IMR-90 (cell line): ENCODE results near the gene VPS11. TPM values are rescaled to one million over a fixed set of nuclear protein-coding genes. Genes with fewer than 3 reads are reported as not detected.

Experiments used
- ATAC-seq: fragments of 200-7000 bp; cut with Tn5 transposase; 2 replicates; pipeline ENCODE4 v1.9.1; 2020; ENCODE audit warnings: low read depth, mild to moderate bottlenecking, moderate library complexity
- BruUV-seq: library from RNA; stranded (reverse); fragments of 400-500 nt; replicated peaks from 2 replicates; lab custom pipeline; 2021; lab: Mats Ljungman, UMichigan
- CTCF ChIA-PET: fragments of 300-600 bp; formaldehyde crosslinking; extraction: SDS; loops from one replicate; lab custom pipeline; 2021; ENCODE audit warnings: antibody characterized with exemption; lab: Yijun Ruan, JAX
- POLR2A ChIA-PET: fragments of 300-600 bp; sonication (Branson Sonifier 250); formaldehyde crosslinking; loops from one replicate; lab custom pipeline; 2022; ENCODE audit warnings: antibody characterized with exemption; ENCODE audit not compliant: unreplicated experiment; lab: Charles Lee
- DNase-seq: peaks from one replicate; pipeline ENCODE4 v3.0.0; 2013
- H2AFZ ChIP-seq: replicated peaks from 2 replicates; pipeline ENCODE3; 2013; ENCODE audit warnings: low read length, mild to moderate bottlenecking; ENCODE audit not compliant: poor library complexity
- H2AK5ac ChIP-seq: 2 replicates; pipeline ENCODE4 v1.6.1; 2013; ENCODE audit warnings: low read depth, low read length, inconsistent platforms
- H2AK9ac ChIP-seq: replicated peaks from 2 replicates; pipeline ENCODE3; 2013; ENCODE audit warnings: mild to moderate bottlenecking, low read depth, low read length, moderate library complexity; ENCODE audit not compliant: poor library complexity
- H2BK120ac ChIP-seq: 2 replicates; pipeline ENCODE4 v1.6.1; 2013; ENCODE audit warnings: low read depth, low read length, inconsistent platforms
- H2BK15ac ChIP-seq: 3 replicates; pipeline ENCODE4 v1.6.1; 2013; ENCODE audit warnings: low read depth, low read length, inconsistent platforms
- H2BK20ac ChIP-seq: 2 replicates; pipeline ENCODE4 v1.6.1; 2013; ENCODE audit warnings: low read depth, mild to moderate bottlenecking, inconsistent platforms, low read length, moderate library complexity
- H2BK5ac ChIP-seq: 2 replicates; pipeline ENCODE4 v1.6.1; 2013; ENCODE audit warnings: mild to moderate bottlenecking, low read depth, low read length, inconsistent platforms; ENCODE audit not compliant: poor library complexity, severe bottlenecking
- H3K14ac ChIP-seq: replicated peaks from 2 replicates; pipeline ENCODE4 v1.6.1; 2013; ENCODE audit warnings: low read depth, low read length, inconsistent platforms
- H3K18ac ChIP-seq: 2 replicates; pipeline ENCODE4 v1.6.1; 2013; ENCODE audit warnings: low read depth, low read length, control low read depth
- H3K23ac ChIP-seq: 2 replicates; pipeline ENCODE4 v1.6.1; 2013; ENCODE audit warnings: low read depth, low read length, inconsistent platforms
- H3K27ac ChIP-seq: 2 replicates; pipeline ENCODE4 v1.5.1; 2013; ENCODE audit warnings: mild to moderate bottlenecking, control low read depth, low read length; ENCODE audit not compliant: insufficient read depth
- H3K27me3 ChIP-seq: 2 replicates; pipeline ENCODE4 v1.6.1; 2013; ENCODE audit warnings: low read length; ENCODE audit not compliant: control insufficient read depth, insufficient read depth
- H3K36me3 ChIP-seq: 2 replicates; pipeline ENCODE4 v1.6.1; 2013; ENCODE audit warnings: low read length, mixed read lengths; ENCODE audit not compliant: control insufficient read depth, insufficient read depth
- H3K4ac ChIP-seq: 2 replicates; pipeline ENCODE4 v1.6.1; 2013; ENCODE audit warnings: low read depth, low read length, inconsistent platforms
- H3K4me1 ChIP-seq: 2 replicates; pipeline ENCODE4 v1.6.1; 2013; ENCODE audit warnings: low read length, mixed read lengths; ENCODE audit not compliant: control insufficient read depth, insufficient read depth
- H3K4me2 ChIP-seq: 2 replicates; pipeline ENCODE4 v1.6.1; 2013; ENCODE audit warnings: low read depth, mild to moderate bottlenecking, control low read depth, low read length, moderate library complexity
- H3K4me3 ChIP-seq: 2 replicates; pipeline ENCODE4 v1.5.1; 2013; ENCODE audit warnings: low read depth, mild to moderate bottlenecking, control low read depth, low read length, moderate library complexity; ENCODE audit not compliant: insufficient read depth
- H3K56ac ChIP-seq: 2 replicates; pipeline ENCODE4 v1.6.1; 2013; ENCODE audit warnings: low read length, inconsistent platforms; ENCODE audit not compliant: insufficient read depth; ENCODE audit errors: extremely low read depth
- H3K79me1 ChIP-seq, 2 experiments: 2 replicates each; pipeline ENCODE4 v1.6.1; 2013; ENCODE audit warnings: low read length in 2 of 2, inconsistent platforms in 1 of 2, low read depth in 1 of 2
- H3K9ac ChIP-seq: 2 replicates; pipeline ENCODE4 v1.6.1; 2013; ENCODE audit warnings: low read depth, low read length, control low read depth
- H3K9me1 ChIP-seq: 2 replicates; pipeline ENCODE4 v1.6.1; 2013; ENCODE audit warnings: low read length, inconsistent platforms; ENCODE audit not compliant: insufficient read depth
- H3K9me3 ChIP-seq: 2 replicates; pipeline ENCODE4 v1.6.1; 2013; ENCODE audit warnings: low read length; ENCODE audit not compliant: control insufficient read depth, insufficient read depth
- H4K20me1 ChIP-seq: 2 replicates; pipeline ENCODE4 v1.6.1; 2013; ENCODE audit warnings: low read length, inconsistent platforms; ENCODE audit not compliant: insufficient read depth
- H4K5ac ChIP-seq: 2 replicates; pipeline ENCODE4 v1.6.1; 2013; ENCODE audit warnings: mild to moderate bottlenecking, low read depth, low read length, control low read depth
- H4K8ac ChIP-seq, 2 experiments: 2 replicates each; pipeline ENCODE4 v1.6.1; 2013; ENCODE audit warnings: low read depth in 2 of 2, low read length in 2 of 2, control low read depth in 1 of 2, inconsistent platforms in 1 of 2
- H4K91ac ChIP-seq: 2 replicates; pipeline ENCODE4 v1.6.1; 2013; ENCODE audit warnings: low read depth, low read length, inconsistent platforms; ENCODE audit not compliant: insufficient read depth
- BHLHE40 ChIP-seq: fragments of 150-350 bp; IDR thresholded peaks from 2 replicates; pipeline ENCODE4 v1.6.1; 2016; ENCODE audit warnings: mild to moderate bottlenecking, low read depth, low read length
- CEBPB ChIP-seq: IDR thresholded peaks from 2 replicates; pipeline ENCODE4 v1.6.1; 2012; ENCODE audit warnings: low read depth, low read length, improper control_type of control experiment
- CHD1 ChIP-seq: IDR thresholded peaks from 2 replicates; pipeline ENCODE4 v1.6.1; 2012; ENCODE audit warnings: low read depth, low read length, improper control_type of control experiment
- MAFK ChIP-seq: IDR thresholded peaks from 2 replicates; pipeline ENCODE4 v1.6.1; 2012; ENCODE audit warnings: low read depth, low read length, improper control_type of control experiment
- NFE2L2 ChIP-seq: fragments of 150-350 bp; IDR thresholded peaks from 2 replicates; pipeline ENCODE4 v1.6.1; 2016; ENCODE audit warnings: low read depth, mild to moderate bottlenecking, low read length
- POLR2A ChIP-seq: IDR thresholded peaks from 2 replicates; pipeline ENCODE4 v1.6.1; 2012; ENCODE audit warnings: mild to moderate bottlenecking, low read depth, low read length
- RAD21 ChIP-seq: IDR thresholded peaks from 2 replicates; pipeline ENCODE4 v1.6.1; 2012; ENCODE audit warnings: low read length, improper control_type of control experiment
- SMC3 ChIP-seq: fragments of 150-350 bp; IDR thresholded peaks from 2 replicates; pipeline ENCODE4 v1.6.1; 2016; ENCODE audit warnings: low read depth, mild to moderate bottlenecking, antibody characterized with exemption, low read length, moderate library complexity
- WGBS, 2 experiments: methylation state at CpG; one replicate each; pipeline versions ENCODE4 v1.1.5 to v1.1.7; 2013; ENCODE audit warnings: missing lambda C conversion rate in 2 of 2; ENCODE audit not compliant: insufficient read length in 1 of 2; ENCODE audit errors: extremely low coverage in 2 of 2; 5-methylcytosine and 5-hydroxymethylcytosine counted together
- dilution Hi-C: fragments of 300-500 bp; cut with HindIII; formaldehyde crosslinking; loops from one replicate; pipeline ENCODE4 v1.14.3; 2018; ENCODE audit warnings: low sequenced_read_pairs; ENCODE audit not compliant: unreplicated experiment
- in situ Hi-C: fragments of 300-500 bp; cut with MboI; formaldehyde crosslinking; loops from 3 replicates; pipeline ENCODE4 v1.14.3; 2019; ENCODE audit warnings: low sequenced_read_pairs, inconsistent platforms, mixed read lengths
- intact Hi-C: fragments of 100-400 bp; cut with micrococcal nuclease; formaldehyde crosslinking; loops from 2 replicates; pipeline ENCODE4 v1.10.0; 2022
- polyA plus RNA-seq, 3 experiments: library from polyadenylated mRNA; depleted of rRNA; stranded (reverse); fragments of >200 nt; gene quantifications; 2 replicates each; pipeline ENCODE4 v1.2.3, GENCODE V29; 2012; ENCODE audit warnings: low replicate concordance in 1 of 3
- total RNA-seq: library from RNA; depleted of rRNA; stranded (reverse); fragments of >200 nt; gene quantifications from 2 replicates; pipeline ENCODE4 v1.2.3, GENCODE V29; 2012
- TF ChIP-seq, protein P1 (sequence below): fragments of 150-350 bp; IDR thresholded peaks from 2 replicates; pipeline ENCODE4 v1.6.1; 2016; ENCODE audit warnings: low read depth, mild to moderate bottlenecking, low read length, moderate library complexity, borderline replicate concordance
- TF ChIP-seq, protein P2 (sequence below): conservative IDR thresholded peaks from 2 replicates; pipeline ENCODE4 v1.5.1; 2012; ENCODE audit warnings: mild to moderate bottlenecking, low read depth, low read length, improper control_type of control experiment

VPS11 gene
- total and polyA plus RNA-seq, 2 of the 4 experiments (the other 2 are of a cell fraction) = 19.7 to 30.5 TPM

DNA sequence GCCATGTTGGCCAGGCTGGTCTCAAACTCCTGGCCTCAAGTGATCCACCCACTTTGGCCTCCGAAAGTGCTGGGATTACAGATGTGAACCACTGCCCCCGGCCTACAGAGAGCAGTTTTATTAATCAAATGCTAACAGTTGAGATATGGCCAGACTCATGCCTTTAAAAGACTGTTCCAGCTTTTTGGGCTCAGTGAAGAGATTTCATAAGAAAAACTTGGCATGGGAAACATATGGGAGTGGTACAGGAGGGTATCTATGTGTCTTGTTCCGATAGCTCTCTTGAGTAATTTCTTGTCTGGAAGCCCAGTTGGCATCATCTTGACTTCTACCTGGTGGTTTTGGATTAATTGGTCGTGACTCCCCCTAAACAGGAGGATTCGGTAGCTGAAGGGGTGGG is 28.7 kb upstream of the VPS11 start:
- Histone ChIP-seq H2BK120ac (no peak overlapping the region), H3K23ac (no peak overlapping the region), H2BK20ac (no peak overlapping the region), H2BK15ac (no peak overlapping the region), H3K18ac (no peak overlapping the region), H3K79me1 (no peaks in the 10 kb centered on the region), H3K4ac (no peak overlapping the region), H4K91ac (no peak overlapping the region), H3K4me3 (no peak overlapping the region), H4K5ac (no peak overlapping the region), H3K14ac (no peak overlapping the region), H3K27ac (no peak overlapping the region), H3K56ac (no peak overlapping the region), H2AFZ (no peak overlapping the region), H2AK5ac (no peak overlapping the region), H3K4me2 (no peak overlapping the region), H3K9me3 (no peaks in the 10 kb centered on the region), H4K8ac (no peak overlapping the region), H3K9ac (no peak overlapping the region), H3K27me3 (no peaks in the 10 kb centered on the region), H2BK5ac (no peak overlapping the region), H3K36me3 (no peaks in the 10 kb centered on the region; the same call in 1 of the 2 replicates), H4K20me1 (no peaks in the 10 kb centered on the region), H2AK9ac (no peak overlapping the region), H3K9me1 (no peaks in the 10 kb centered on the region), H3K4me1 (no peaks in the 10 kb centered on the region)
- intact Hi-C loops (no loop called here), in situ Hi-C loops (no loop called here), dilution Hi-C loops (no loop called here)
- no TSS peak for BruUV-seq
- ATAC-seq (no peak), DNase-seq (no peak)
- POLR2A ChIA-PET = no interaction called here
- WGBS, 2 experiments = 83% methylated on average over 3 of the region's 5 CpGs; no CpG with 5 or more reads in 1 of the 2 experiments
- CTCF ChIA-PET = no interaction called here
- TF ChIP-seq POLR2A (no peak), RAD21 (no peak), CEBPB (no peak), BHLHE40 (no peak), MAFK (no peak), CHD1 (no peak), NFE2L2 (no peak), SMC3 (no peak)
- TF ChIP-seq, protein P1, sequence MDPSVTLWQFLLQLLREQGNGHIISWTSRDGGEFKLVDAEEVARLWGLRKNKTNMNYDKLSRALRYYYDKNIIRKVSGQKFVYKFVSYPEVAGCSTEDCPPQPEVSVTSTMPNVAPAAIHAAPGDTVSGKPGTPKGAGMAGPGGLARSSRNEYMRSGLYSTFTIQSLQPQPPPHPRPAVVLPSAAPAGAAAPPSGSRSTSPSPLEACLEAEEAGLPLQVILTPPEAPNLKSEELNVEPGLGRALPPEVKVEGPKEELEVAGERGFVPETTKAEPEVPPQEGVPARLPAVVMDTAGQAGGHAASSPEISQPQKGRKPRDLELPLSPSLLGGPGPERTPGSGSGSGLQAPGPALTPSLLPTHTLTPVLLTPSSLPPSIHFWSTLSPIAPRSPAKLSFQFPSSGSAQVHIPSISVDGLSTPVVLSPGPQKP = no peak
- TF ChIP-seq, protein P2, sequence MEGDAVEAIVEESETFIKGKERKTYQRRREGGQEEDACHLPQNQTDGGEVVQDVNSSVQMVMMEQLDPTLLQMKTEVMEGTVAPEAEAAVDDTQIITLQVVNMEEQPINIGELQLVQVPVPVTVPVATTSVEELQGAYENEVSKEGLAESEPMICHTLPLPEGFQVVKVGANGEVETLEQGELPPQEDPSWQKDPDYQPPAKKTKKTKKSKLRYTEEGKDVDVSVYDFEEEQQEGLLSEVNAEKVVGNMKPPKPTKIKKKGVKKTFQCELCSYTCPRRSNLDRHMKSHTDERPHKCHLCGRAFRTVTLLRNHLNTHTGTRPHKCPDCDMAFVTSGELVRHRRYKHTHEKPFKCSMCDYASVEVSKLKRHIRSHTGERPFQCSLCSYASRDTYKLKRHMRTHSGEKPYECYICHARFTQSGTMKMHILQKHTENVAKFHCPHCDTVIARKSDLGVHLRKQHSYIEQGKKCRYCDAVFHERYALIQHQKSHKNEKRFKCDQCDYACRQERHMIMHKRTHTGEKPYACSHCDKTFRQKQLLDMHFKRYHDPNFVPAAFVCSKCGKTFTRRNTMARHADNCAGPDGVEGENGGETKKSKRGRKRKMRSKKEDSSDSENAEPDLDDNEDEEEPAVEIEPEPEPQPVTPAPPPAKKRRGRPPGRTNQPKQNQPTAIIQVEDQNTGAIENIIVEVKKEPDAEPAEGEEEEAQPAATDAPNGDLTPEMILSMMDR = no peak
